ENCODE data around the gene BACH1.

BACH1 gene

DNA sequence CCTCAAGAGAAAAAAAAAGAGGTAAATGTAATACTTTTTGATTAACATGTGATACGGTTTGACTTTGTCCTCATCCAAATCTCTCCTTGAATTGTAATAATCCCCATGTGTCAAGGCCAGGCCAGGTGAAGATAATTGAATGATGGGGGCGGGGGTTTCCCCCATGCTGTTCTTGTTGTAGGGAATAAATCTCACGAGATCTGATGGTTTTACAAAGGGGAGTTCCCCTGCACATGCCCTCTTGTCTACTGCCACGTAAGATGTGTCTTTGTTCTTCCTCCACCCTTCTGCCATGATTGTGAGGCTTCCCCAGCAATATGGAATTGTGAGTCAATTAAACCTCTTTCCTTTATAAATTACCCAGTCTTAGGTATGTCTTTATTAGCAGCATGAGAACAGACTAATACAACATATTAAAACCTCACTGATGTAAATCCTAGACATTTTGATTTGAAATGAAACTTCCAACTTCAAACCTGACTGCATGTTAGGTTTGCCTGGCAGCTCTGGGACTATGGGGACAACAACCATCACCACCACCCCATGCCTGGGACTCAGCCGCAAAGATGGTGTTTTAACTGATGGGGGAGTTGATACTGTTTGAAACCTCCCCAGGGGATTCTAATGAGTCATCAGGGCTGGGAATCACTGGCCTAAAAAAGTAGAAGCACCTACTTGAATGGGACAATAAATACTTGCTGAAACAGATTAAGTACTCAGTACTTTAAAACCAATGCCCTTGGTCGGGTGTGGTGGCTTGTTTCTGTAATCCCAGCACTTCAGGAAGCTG is 32.8 kb upstream of the BACH1 start:
- H3K79me2 ChIP-seq (ENCODE audit: insufficient read depth, low read length), result no peaks in the 10 kb centered on the region
- H2AFZ ChIP-seq (ENCODE audit: low read depth, low read length, severe bottlenecking), result no peak overlapping the region
- no peaks in the 10 kb centered on the region for H3F3A ChIP-seq (ENCODE audit: insufficient read depth)
- H3K4me2 ChIP-seq (ENCODE audit: low read depth, low read length, poor library complexity, severe bottlenecking), result no peak overlapping the region
- H3K9ac ChIP-seq (ENCODE audit: low read length), result no peak overlapping the region
- TF ChIP-seq, protein P1, sequence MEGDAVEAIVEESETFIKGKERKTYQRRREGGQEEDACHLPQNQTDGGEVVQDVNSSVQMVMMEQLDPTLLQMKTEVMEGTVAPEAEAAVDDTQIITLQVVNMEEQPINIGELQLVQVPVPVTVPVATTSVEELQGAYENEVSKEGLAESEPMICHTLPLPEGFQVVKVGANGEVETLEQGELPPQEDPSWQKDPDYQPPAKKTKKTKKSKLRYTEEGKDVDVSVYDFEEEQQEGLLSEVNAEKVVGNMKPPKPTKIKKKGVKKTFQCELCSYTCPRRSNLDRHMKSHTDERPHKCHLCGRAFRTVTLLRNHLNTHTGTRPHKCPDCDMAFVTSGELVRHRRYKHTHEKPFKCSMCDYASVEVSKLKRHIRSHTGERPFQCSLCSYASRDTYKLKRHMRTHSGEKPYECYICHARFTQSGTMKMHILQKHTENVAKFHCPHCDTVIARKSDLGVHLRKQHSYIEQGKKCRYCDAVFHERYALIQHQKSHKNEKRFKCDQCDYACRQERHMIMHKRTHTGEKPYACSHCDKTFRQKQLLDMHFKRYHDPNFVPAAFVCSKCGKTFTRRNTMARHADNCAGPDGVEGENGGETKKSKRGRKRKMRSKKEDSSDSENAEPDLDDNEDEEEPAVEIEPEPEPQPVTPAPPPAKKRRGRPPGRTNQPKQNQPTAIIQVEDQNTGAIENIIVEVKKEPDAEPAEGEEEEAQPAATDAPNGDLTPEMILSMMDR (IDR thresholded peaks at IDR 0.05; ENCODE audit: insufficient read depth, low read length, poor library complexity, severe bottlenecking), result no peak
- TF ChIP-seq EZH2phosphoT487 (conservative IDR thresholded peaks at IDR 0.05; ENCODE audit: low read length), result no peak
- H4K20me1 ChIP-seq (ENCODE audit: low read depth, low read length), result no peaks in the 10 kb centered on the region
- no peaks in the 10 kb centered on the region for H3K9me3 ChIP-seq (ENCODE audit: insufficient read depth, low read length)
- H3K9me2 ChIP-seq (replicated peaks; ENCODE audit: insufficient read depth, low read length), result no peaks in the 10 kb centered on the region
- no peaks in the 10 kb centered on the region for H3K36me3 ChIP-seq (ENCODE audit: low read length)
- no peaks in the 10 kb centered on the region for H3K27me3 ChIP-seq (ENCODE audit: low read length)
- no peak overlapping the region for H3K27ac ChIP-seq (ENCODE audit: low read depth, low read length)
- H3K4me3 ChIP-seq (ENCODE audit: insufficient read depth, low read length, poor library complexity, severe bottlenecking), result no peak overlapping the region

DNA sequence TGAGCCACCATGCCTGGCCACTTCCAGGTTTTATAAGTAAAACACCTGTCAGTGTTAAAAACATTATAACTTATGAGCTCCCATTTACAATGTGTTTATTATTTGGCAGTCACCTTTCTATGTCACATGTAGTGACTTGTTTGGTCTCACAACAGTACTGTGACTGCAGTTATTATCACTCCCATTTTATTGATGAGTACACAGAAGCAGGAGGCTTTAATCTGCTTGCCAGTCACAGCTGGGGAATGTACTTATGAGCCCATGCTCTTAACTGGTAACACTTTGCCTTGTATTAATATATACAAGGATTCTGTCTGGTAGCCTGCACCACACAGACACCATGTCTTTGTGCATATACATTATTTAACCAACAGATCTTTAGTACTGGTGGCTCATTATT is 31.1 kb upstream of the BACH1 start:
- no peaks in the 10 kb centered on the region for H3K36me3 ChIP-seq (ENCODE audit: low read length)
- no peak overlapping the region for H3K4me2 ChIP-seq (ENCODE audit: low read depth, low read length, poor library complexity, severe bottlenecking)
- H3K9ac ChIP-seq (ENCODE audit: low read length), result no peak overlapping the region
- no peak overlapping the region for H3K27ac ChIP-seq (ENCODE audit: low read depth, low read length)
- H3F3A ChIP-seq (ENCODE audit: insufficient read depth), result no peaks in the 10 kb centered on the region
- H4K20me1 ChIP-seq (ENCODE audit: low read depth, low read length), result no peaks in the 10 kb centered on the region
- no peaks in the 10 kb centered on the region for H3K27me3 ChIP-seq (ENCODE audit: low read length)
- no peaks in the 10 kb centered on the region for H3K9me3 ChIP-seq (ENCODE audit: insufficient read depth, low read length)
- no peaks in the 10 kb centered on the region for H3K9me2 ChIP-seq (replicated peaks; ENCODE audit: insufficient read depth, low read length)
- TF ChIP-seq, protein P1 (IDR thresholded peaks at IDR 0.05; ENCODE audit: insufficient read depth, low read length, poor library complexity, severe bottlenecking), result no peak
- TF ChIP-seq EZH2phosphoT487 (conservative IDR thresholded peaks at IDR 0.05; ENCODE audit: low read length), result no peak
- no peak overlapping the region for H3K4me3 ChIP-seq (ENCODE audit: insufficient read depth, low read length, poor library complexity, severe bottlenecking)
- H3K79me2 ChIP-seq (ENCODE audit: insufficient read depth, low read length), result no peaks in the 10 kb centered on the region
- H2AFZ ChIP-seq (ENCODE audit: low read depth, low read length, severe bottlenecking), result no peak overlapping the region

DNA sequence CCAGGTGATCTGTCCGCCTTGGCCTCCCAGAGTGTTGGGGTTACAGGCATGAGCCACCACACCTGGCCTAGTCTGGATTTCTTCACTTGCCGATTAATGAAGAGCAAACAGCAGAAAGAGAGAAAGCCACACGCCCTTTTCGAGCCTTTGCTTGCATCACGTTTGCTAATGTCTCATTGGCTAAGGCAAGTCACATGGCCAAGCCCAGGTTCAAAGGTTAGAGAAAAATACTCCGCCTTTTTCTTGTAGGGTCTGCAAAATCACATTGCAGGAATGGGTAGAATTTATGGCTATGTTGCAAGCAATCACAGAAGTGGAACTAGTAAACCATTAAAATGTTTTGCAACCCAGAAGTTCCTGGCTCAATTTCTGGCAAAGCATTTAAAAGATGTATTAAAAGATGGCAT is 26.8 kb upstream of the BACH1 start:
- H3K9ac ChIP-seq (ENCODE audit: low read length), result no peak overlapping the region
- no peak overlapping the region for H3K4me3 ChIP-seq (ENCODE audit: insufficient read depth, low read length, poor library complexity, severe bottlenecking)
- no peak overlapping the region for H3K27ac ChIP-seq (ENCODE audit: low read depth, low read length)
- H3K9me2 ChIP-seq (replicated peaks; ENCODE audit: insufficient read depth, low read length), result no peaks in the 10 kb centered on the region
- no peak overlapping the region for H2AFZ ChIP-seq (ENCODE audit: low read depth, low read length, severe bottlenecking)
- no peaks in the 10 kb centered on the region for H4K20me1 ChIP-seq (ENCODE audit: low read depth, low read length)
- no peak overlapping the region for H3K4me2 ChIP-seq (ENCODE audit: low read depth, low read length, poor library complexity, severe bottlenecking)
- no peaks in the 10 kb centered on the region for H3K36me3 ChIP-seq (ENCODE audit: low read length)
- no peaks in the 10 kb centered on the region for H3F3A ChIP-seq (ENCODE audit: insufficient read depth)
- TF ChIP-seq, protein P1 (IDR thresholded peaks at IDR 0.05; ENCODE audit: insufficient read depth, low read length, poor library complexity, severe bottlenecking), result no peak
- no peak for TF ChIP-seq EZH2phosphoT487 (conservative IDR thresholded peaks at IDR 0.05; ENCODE audit: low read length)
- no peaks in the 10 kb centered on the region for H3K9me3 ChIP-seq (ENCODE audit: insufficient read depth, low read length)
- no peaks in the 10 kb centered on the region for H3K79me2 ChIP-seq (ENCODE audit: insufficient read depth, low read length)
- no peaks in the 10 kb centered on the region for H3K27me3 ChIP-seq (ENCODE audit: low read length)

Data from SU-DHL-6 (cell line).